ENCODE data around the gene RAB25. TPM values are rescaled to one million over a fixed set of nuclear protein-coding genes. Genes with fewer than 3 reads are reported as not detected.

Gene RAB25
- polyA plus RNA-seq, 1 donor: not detected

GRCh38 chr1:156078728-156079127, 17.8 kb downstream of the RAB25 start:
- no peak for DNase-seq (ENCODE audit: low read depth)

- DNase-seq (ENCODE audit: low read depth): no peak
Measured at GRCh38 chr1:156079762-156080161, 18.8 kb downstream of the RAB25 start.

- DNase-seq (ENCODE audit: low read depth): no peak
Measured at GRCh38 chr1:156080241-156080862, 19.4 kb downstream of the RAB25 start.

- no peak for DNase-seq (ENCODE audit: low read depth)
Measured at GRCh38 chr1:156080863-156081179, 19.9 kb downstream of the RAB25 start.

DNA sequence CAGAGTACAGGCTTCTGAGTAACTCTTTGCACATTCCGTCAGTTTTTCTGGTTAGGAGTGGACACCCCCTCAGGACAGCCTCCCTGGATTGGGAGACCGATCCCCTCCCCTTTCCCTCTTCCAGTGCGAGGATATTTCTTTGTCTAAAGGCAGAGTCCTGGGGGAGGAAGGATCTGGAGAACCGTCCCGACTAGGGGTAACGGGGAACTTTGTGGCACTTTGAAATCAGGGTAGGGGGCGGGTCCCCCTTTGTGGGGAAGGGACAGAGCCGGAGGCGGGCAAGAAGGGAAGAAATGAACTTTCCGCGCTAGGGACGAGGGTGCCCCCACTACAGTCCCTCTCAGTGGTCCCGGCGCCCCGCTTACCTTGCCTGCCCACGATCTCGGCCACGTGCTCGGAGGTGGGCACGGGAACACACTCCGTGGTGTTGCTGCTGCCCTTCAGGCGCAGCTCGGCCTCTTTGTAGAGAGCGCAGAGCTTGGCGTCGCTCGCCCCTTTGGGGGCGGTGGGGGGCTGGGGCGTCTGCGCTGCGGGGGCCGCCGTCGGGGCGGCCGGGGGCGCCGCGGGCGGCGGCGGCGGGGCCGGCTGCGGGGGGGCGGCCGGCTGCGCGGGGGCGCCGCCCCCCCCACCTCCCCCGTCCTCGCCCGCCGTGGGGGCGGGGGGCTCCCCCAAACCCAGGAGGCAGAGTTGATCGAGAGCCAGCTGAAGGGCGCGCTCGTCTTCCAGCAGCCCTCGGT, 20.4 kb downstream of the RAB25 start:
- no peak for DNase-seq (ENCODE audit: low read depth)

DNA sequence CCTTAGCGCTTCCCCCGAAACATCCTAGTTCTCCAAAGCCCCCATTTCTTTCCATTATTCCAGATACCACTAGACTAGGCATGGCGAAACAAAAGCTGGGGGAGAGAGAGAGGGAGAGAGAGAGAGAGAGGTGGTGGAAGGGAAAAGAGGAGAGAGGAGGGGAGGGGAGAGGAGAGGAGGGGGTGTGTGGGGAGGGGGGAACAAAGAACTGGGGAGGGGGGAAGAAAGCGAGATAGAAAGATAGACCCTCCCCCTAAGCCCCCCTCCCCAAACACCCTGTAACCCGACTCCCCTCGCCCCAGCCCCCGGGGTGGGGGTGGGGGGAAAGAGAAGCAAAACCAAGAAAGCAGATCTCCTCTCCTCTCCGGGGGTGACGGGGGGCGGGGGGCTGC, 21.0 kb downstream of the RAB25 start:
- DNase-seq (ENCODE audit: low read depth): no peak

- peak; percentile 82 for DNase-seq (ENCODE audit: low read depth)
Measured at GRCh38 chr1:156082309-156083091, 21.5 kb downstream of the RAB25 start, which contains the start of gene MEX3A. Gene MEX3A (minus strand): TSS chr1:156082465. CDS start chr1:156081998, 467 bp downstream.

DNA sequence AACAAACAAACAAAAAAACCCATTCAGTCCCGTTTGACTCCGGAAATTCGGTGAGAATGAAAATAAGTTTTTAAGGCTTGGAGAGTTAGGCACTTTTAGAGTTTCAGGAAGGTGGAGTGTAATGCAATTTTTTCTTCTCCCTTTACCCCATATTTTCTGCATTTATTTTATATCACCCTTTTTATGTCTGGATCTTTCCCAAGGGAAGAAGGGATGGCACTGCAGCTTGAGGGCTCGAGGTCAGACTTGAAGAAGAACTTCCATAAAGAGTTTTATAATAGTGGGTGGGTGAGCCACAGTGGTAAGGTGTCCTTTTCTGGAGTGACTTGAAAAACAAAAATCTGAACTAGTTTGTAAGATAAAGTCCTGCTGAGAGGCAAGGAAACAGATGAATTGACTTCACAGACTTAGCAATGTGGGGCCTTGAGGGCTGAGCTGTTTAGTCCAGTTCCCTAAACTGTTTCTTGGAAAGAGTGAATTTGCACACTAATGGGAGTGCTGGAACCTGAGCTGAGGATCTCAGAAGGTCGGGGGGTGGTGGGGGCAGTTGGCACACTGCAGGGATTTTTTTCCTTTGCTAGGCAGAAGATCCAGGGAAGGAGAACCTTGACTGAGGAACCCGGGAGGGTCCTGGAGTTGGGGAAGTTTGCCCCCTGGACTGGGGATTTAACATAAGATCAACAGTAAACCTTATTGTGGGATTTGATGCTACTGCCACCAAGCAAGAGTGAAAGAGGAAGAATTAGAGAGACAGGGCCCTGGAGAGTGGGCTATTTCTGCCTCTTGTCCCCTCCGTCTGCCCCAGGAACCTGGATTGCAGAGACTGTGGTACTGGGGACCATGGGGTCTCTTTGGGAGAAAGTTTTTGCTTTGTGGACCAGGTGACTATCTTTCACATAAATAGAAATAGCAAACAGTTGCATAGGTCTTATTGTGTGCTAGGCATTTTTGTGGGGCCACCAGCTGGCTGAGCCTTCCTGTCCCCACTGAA, 23.1 kb downstream of the RAB25 start:
- no peak for DNase-seq (ENCODE audit: low read depth)

- no peak for DNase-seq (ENCODE audit: low read depth)
Measured at GRCh38 chr1:156086256-156086662, 25.3 kb downstream of the RAB25 start.

- DNase-seq (ENCODE audit: low read depth): no peak
Measured at GRCh38 chr1:156089704-156090103, 28.7 kb downstream of the RAB25 start.

DNA sequence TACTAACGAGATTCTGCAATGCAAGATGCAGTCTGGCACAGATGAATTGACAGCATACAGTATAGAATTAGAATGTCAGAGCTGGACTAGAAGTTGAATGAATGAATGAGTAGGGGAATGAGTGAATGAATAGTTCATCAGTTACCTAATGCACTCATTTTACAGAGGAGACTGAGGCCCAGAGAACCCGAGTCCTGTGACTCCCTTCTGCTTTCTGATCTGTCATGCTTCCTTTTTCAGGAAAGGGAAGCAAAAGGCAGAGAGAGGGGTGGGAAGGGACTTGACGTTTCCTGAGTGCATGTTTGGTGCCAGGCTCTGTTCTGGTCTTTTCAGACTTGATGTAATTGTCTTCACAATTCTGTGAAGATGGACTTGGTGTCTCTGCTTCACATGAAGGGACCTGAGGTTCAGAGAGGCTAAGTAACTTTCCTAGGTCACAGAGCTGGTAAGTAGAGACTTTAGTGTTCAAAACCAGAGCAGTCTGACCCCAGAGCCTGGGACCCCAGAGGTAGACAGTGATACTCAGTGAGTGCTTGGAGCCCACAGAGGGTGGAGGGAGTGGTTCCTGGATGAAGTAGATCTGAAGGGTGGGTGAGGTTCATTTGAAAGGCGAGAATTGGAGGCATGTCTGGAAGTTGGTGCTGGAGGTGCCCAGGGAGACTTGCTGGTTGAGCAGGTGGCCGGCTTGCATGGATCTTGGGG, 29.3 kb downstream of the RAB25 start:
- DNase-seq (ENCODE audit: low read depth): no peak

- no peak for DNase-seq (ENCODE audit: low read depth)
Measured at GRCh38 chr1:156090840-156091188, 29.9 kb downstream of the RAB25 start.

DNA sequence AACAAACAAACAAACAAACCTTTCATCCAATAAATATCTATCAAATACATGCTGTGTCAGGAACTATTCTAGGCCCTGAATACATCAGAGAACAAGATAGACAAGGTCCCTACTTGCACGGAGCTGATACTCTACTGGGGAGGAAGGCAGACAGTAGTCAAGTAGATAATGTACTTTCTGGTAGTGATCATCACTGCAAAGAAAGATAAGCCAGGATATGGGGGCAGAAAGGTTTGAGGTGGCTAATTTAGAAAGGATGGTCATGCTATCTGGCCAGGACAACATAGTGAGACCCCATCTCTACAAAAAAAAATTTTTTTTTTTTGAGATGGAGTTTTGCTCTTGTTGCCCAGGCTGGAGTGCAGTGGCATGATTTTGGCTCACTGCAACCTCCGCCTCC, 30.6 kb downstream of the RAB25 start:
- no peak for DNase-seq (ENCODE audit: low read depth)

DNA sequence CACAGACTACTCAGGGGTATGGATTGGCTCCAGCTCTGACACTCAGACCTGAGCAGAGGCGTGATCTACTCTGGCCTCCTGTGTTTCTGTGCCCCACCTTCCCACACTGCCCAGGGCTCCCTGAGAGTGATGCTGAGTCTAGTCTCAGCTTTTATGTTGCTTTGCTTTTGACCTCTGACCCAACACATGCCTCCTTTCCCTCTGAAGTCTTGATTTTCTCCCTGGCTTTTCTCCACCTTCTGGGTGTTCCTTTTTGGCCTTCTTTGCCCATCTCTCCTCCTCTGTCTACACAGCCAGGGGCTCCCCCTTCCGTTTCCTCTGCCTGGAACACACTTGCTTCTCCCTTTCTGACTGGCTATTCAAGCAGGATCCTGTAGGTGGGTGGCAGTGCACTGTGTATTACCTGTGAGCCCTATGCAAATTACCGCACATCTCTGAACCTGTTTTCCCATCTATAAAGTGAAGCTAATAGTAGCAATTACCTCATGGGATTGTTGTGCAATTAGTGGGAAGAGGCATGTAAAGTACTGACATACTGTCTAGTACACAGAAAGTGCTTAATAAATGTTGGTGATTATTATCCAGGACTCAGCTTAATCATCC, 35.0 kb downstream of the RAB25 start:
- no peak for DNase-seq (ENCODE audit: low read depth)

DNA sequence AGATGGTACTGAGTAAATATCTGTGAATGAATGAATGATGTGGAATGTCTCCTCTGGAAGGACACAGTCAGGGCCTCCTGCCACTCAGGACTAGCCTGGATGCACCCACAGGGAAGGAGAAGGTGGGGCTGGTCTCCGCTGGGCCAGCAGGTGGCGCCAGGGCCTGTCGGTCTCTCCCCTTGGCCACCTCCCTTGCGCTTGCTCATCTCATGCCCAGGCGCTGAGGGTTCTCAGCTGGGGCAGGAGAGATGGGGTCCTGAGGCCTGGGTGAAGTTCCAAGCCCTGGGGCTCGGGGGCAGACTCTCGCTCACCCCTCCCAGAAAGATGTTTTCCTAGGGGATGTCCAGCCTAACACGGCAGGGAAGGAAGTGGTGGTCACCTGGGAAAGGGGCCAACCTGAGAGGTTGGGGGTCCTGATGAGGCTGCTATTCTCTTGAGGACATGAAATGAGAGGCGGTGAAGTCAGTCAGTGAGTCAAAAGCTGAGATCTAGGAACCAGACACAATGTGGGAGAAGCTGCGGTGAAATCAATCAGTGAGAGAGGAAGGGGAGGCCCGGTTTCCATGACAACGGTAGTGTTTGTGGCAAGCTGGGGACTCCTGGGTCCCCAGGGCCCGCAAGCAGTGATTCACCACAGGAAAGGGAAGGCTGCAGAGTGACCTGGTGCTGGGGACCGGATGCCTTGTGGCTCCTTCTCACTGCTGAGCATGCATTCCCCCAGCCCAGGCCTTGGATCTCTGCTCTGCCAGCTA, 35.9 kb downstream of the RAB25 start:
- no peak for DNase-seq (ENCODE audit: low read depth)

GRCh38 chr1:156097499-156098178, 36.7 kb downstream of the RAB25 start:
- no peak for DNase-seq (ENCODE audit: low read depth)

GRCh38 chr1:156098784-156099183, 37.8 kb downstream of the RAB25 start:
- DNase-seq (ENCODE audit: low read depth): no peak

DNA sequence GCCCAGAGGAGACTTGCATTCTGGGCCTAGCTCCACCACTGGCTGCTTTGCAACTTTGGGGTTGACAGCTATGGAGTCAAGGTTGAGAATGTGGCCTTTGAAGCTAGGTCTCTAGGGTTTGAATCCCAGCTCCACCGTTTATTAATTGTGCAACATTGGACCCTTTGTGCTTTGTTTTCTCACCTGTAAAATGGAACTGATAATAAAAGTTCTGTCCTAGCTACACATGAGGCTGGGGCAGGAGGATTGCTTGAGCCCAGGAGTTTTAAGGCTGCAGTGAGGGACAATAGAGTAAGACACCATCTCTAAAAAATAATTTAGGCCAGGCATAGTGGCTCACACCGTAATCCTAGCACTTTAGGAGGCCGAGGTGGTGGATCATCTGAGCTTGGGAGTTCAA, 38.3 kb downstream of the RAB25 start:
- no peak for DNase-seq (ENCODE audit: low read depth)

Measured in forelimb muscle (tissue), 1 donor.